Ovary (tissue), 3 donors: ENCODE measurements around the gene ADISSP.

Experiments
- CTCF ChIP-seq, 3 donors: fragments of 450-650 bp in 2 of 3; fragments of 200-600 bp in 1 of 3; IDR thresholded peaks; one replicate each; pipeline versions ENCODE4 v1.5.1 to v1.8.0; 2016 to 2022; ENCODE audit warnings: antibody characterized with exemption in 3 of 3, mild to moderate bottlenecking in 1 of 3
- EP300 ChIP-seq: sonication (generic); formaldehyde crosslinking; IDR thresholded peaks from one replicate; pipeline ENCODE4 v1.6.1; 2017; ENCODE audit warnings: antibody characterized with exemption
- donor health status: DM: no; HTN: no; CAD: no.

- no peak for TF ChIP-seq CTCF (IDR thresholded peaks at IDR 0.05)
- TF ChIP-seq EP300: no peak
Observed at GRCh38 chr20:3767110-3767426, 485 bp downstream of the ADISSP start.
